Hepatocyte (in vitro differentiated cells): Measurements from ENCODE around the gene CEP170B. TPM values are rescaled to one million over a fixed set of nuclear protein-coding genes. Genes with fewer than 3 reads are reported as not detected.

Source experiments
- DNase-seq: peaks from one replicate; pipeline ENCODE4 v3.0.0-alpha.2; 2016; ENCODE audit warnings: low spot score
- H2AFZ ChIP-seq: fragments of 200-600 bp; sonication (generic); 2 replicates; pipeline ENCODE4 v1.6.0; 2016; ENCODE audit warnings: antibody characterized with exemption, mild to moderate bottlenecking
- H3K27ac ChIP-seq: fragments of 200-600 bp; sonication (generic); 2 replicates; pipeline ENCODE4 v1.5.1; 2016; ENCODE audit warnings: mild to moderate bottlenecking
- H3K27me3 ChIP-seq: fragments of 200-600 bp; sonication (generic); 2 replicates; pipeline ENCODE4 v1.6.1; 2016
- H3K36me3 ChIP-seq: fragments of 200-600 bp; sonication (generic); replicated peaks from 2 replicates; pipeline ENCODE4 v1.5.1; 2016; ENCODE audit warnings: low read depth; ENCODE audit not compliant: insufficient read depth
- H3K4me1 ChIP-seq: fragments of 200-600 bp; sonication (generic); 2 replicates; pipeline ENCODE4 v1.5.1; 2016; ENCODE audit warnings: mild to moderate bottlenecking, moderate library complexity; ENCODE audit not compliant: insufficient read depth
- H3K4me2 ChIP-seq: fragments of 200-600 bp; sonication (generic); 2 replicates; pipeline ENCODE4 v1.6.0; 2016
- H3K4me3 ChIP-seq: fragments of 200-600 bp; sonication (generic); 2 replicates; pipeline ENCODE4 v1.5.1; 2016; ENCODE audit warnings: mild to moderate bottlenecking
- H3K79me2 ChIP-seq: fragments of 200-600 bp; sonication (generic); 2 replicates; pipeline ENCODE4 v1.6.0; 2017; ENCODE audit warnings: mild to moderate bottlenecking
- H3K9me2 ChIP-seq: fragments of 200-600 bp; sonication (generic); replicated peaks from 2 replicates; pipeline ENCODE4 v1.6.0; 2017; ENCODE audit warnings: mild to moderate bottlenecking; ENCODE audit not compliant: insufficient read depth
- H3K9me3 ChIP-seq: fragments of 200-600 bp; sonication (generic); 2 replicates; pipeline ENCODE4 v1.5.1; 2016; ENCODE audit warnings: low read depth, mild to moderate bottlenecking
- H4K20me1 ChIP-seq: fragments of 200-600 bp; sonication (generic); 2 replicates; pipeline ENCODE4 v1.6.0; 2016; ENCODE audit warnings: mild to moderate bottlenecking; ENCODE audit not compliant: insufficient read depth, poor library complexity, severe bottlenecking
- CTCF ChIP-seq: fragments of 200-600 bp; sonication (generic); IDR thresholded peaks from 2 replicates; pipeline ENCODE4 v1.5.1; 2016; ENCODE audit warnings: antibody characterized with exemption, mild to moderate bottlenecking; ENCODE audit not compliant: poor library complexity
- EZH2 ChIP-seq: fragments of 200-600 bp; sonication (generic); IDR thresholded peaks from 2 replicates; pipeline ENCODE4 v1.6.1; 2016; ENCODE audit warnings: antibody characterized with exemption, mild to moderate bottlenecking, borderline replicate concordance
- EZH2phosphoT487 ChIP-seq: fragments of 200-600 bp; sonication (generic); IDR thresholded peaks from one replicate; pipeline ENCODE4 v1.6.1; 2018; ENCODE audit warnings: antibody characterized with exemption, mild to moderate bottlenecking, low read depth, moderate library complexity; ENCODE audit not compliant: unreplicated experiment, severe bottlenecking
- WGBS: methylation state at CpG from one replicate; pipeline ENCODE4 v1.1.6; 2016; ENCODE audit warnings: low lambda C conversion rate; ENCODE audit errors: missing lambda C conversion rate; 5-methylcytosine and 5-hydroxymethylcytosine counted together
- polyA plus RNA-seq: library from polyadenylated mRNA; unstranded; fragments of >200 nt; fragmentation: Nextera tagmentation; extraction: Ambion mirVana; gene quantifications from 2 replicates; pipeline ENCODE4 v1.2.1, GENCODE V29; 2016
- total RNA-seq: library from RNA; depleted of rRNA; stranded (reverse); fragments of >200 nt; gene quantifications from 2 replicates; pipeline ENCODE4 v1.2.3, GENCODE V29; 2014

CEP170B gene
- total and polyA plus RNA-seq, 2 experiments from 2014 or later: 7.6 to 20.3 TPM

- TF ChIP-seq EZH2phosphoT487: no peak
- TF ChIP-seq EZH2: no peak
- no peak for TF ChIP-seq CTCF
- Histone ChIP-seq H3K4me3 (no peak overlapping the region), H3K27ac (no peak overlapping the region), H3K4me1 (no peaks in the 10 kb centered on the region), H3K27me3 (no peaks in the 10 kb centered on the region), H3K9me3 (no peaks in the 10 kb centered on the region), H2AFZ (no peak overlapping the region), H3K36me3 (no peaks in the 10 kb centered on the region), H3K4me2 (no peak overlapping the region), H3K79me2 (no peaks in the 10 kb centered on the region), H4K20me1 (no peaks in the 10 kb centered on the region), H3K9me2 (no peaks in the 10 kb centered on the region)
- peak; percentile 4 for DNase-seq
- 81% methylated on average over 31 of the region's 31 CpGs for WGBS
These were observed 27.7 kb downstream of the CEP170B start for GRCh38 chr14:104892531-104893434.

- no peaks in the 10 kb centered on the region for H4K20me1 ChIP-seq
- no peaks in the 10 kb centered on the region for H3K4me1 ChIP-seq
- no peaks in the 10 kb centered on the region for H3K9me2 ChIP-seq
- 92% methylated on average over 33 of the region's 39 CpGs for WGBS
- no peaks in the 10 kb centered on the region for H3K27me3 ChIP-seq
- H3K9me3 ChIP-seq: no peaks in the 10 kb centered on the region
- no peak overlapping the region for H2AFZ ChIP-seq
- H3K4me3 ChIP-seq: no peak overlapping the region
- peak; percentile 5 for DNase-seq
- no peak overlapping the region for H3K4me2 ChIP-seq
- no peaks in the 10 kb centered on the region for H3K36me3 ChIP-seq
- TF ChIP-seq EZH2phosphoT487 (no peak), CTCF (no peak), EZH2 (no peak)
- H3K27ac ChIP-seq: no peak overlapping the region
- H3K79me2 ChIP-seq: no peaks in the 10 kb centered on the region
These were observed 28.6 kb downstream of the CEP170B start for GRCh38 chr14:104893435-104894207.

- Histone ChIP-seq H4K20me1 (no peaks in the 10 kb centered on the region), H3K36me3 (no peaks in the 10 kb centered on the region), H3K9me2 (no peaks in the 10 kb centered on the region), H3K4me1 (no peaks in the 10 kb centered on the region), H3K27me3 (no peaks in the 10 kb centered on the region), H3K27ac (no peak overlapping the region), H3K79me2 (no peaks in the 10 kb centered on the region), H3K4me2 (no peak overlapping the region), H3K4me3 (no peak overlapping the region), H2AFZ (no peak overlapping the region), H3K9me3 (no peaks in the 10 kb centered on the region)
- WGBS: 87% methylated on average over 25 of the region's 30 CpGs
- TF ChIP-seq EZH2: no peak
- no peak for TF ChIP-seq CTCF
- TF ChIP-seq EZH2phosphoT487: no peak
- peak; percentile 4 for DNase-seq
These were observed 29.5 kb downstream of the CEP170B start for GRCh38 chr14:104894331-104895206.
